ENCODE data around the gene FAM200A.

Gene FAM200A

DNA sequence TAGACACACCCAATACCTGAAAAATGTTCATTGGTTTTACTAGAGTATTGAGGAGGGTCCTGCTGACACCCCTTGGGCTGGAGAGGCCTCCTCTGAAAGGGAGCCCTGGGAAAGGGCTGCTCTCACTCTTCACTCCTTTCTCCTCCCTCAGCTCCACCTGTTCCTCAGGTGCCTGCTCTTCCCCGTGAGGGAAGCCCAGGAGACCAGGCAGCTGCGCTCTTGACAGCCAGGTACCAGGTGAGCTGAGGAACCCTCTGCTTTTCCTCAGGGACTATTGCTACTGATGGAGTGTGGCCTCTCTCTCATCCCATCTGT lies 9.8 kb upstream of the FAM200A start:
- Histone ChIP-seq H3K4me2 (ENCODE audit: insufficient read depth, low read length, poor library complexity, severe bottlenecking) (no peak overlapping the region), H3K36me3 (replicated peaks in 1 of 2; ENCODE audit: control insufficient read depth in 2 of 2, insufficient read depth in 2 of 2, low read length in 2 of 2) (peaks cover 29 to 76% of the 10 kb centered on the region in 2 donors), H3K4me1 (ENCODE audit: control insufficient read depth in 2 of 2, insufficient read depth in 1 of 2, low read depth in 1 of 2, low read length in 2 of 2) (peaks cover 6% of the 10 kb centered on the region in 2 donors), H3K9me3 (replicated peaks in 1 of 2; ENCODE audit: control insufficient read depth in 2 of 2, insufficient read depth in 1 of 2, low read depth in 1 of 2, low read length in 2 of 2) (no peaks in the 10 kb centered on the region), H2AFZ (ENCODE audit: low read length) (no peak overlapping the region), H3K23ac (ENCODE audit: low read depth, low read length, poor library complexity) (no peak overlapping the region), H2BK12ac (ENCODE audit: low read length) (no peak overlapping the region), H3K14ac (ENCODE audit: low read length) (no peak overlapping the region), H3K18ac (ENCODE audit: low read length) (no peak overlapping the region), H3K27me3 (ENCODE audit: control insufficient read depth in 3 of 3, insufficient read depth in 3 of 3, low read depth in 1 of 3, low read length in 3 of 3) (no peaks in the 10 kb centered on the region), H3K4ac (ENCODE audit: low read length) (no peak overlapping the region), H2BK5ac (ENCODE audit: low read length) (no peak overlapping the region), H3K9ac (ENCODE audit: low read depth, low read length, poor library complexity) (no peak overlapping the region), H2AK5ac (ENCODE audit: low read depth, low read length) (no peak overlapping the region), H4K91ac (ENCODE audit: low read depth, low read length, poor library complexity) (no peak overlapping the region), H2BK15ac (ENCODE audit: low read length) (no peak overlapping the region), H3K79me1 (ENCODE audit: low read depth, low read length) (peaks cover 13% of the 10 kb centered on the region), H2BK120ac (ENCODE audit: low read depth, low read length) (no peak overlapping the region), H3K27ac (replicated peaks; ENCODE audit: low read length) (no peak overlapping the region), H4K8ac (ENCODE audit: low read depth, low read length) (no peak overlapping the region), H3K4me3 (ENCODE audit: low read length in 2 of 2) (no peak overlapping the region)
- WGBS, 2 donors (ENCODE audit: extremely low coverage in 2 of 2, insufficient read length in 2 of 2, insufficient replicate concordance in 1 of 2): no CpG with 5 or more reads among the region's 2 CpGs
- DNase-seq (ENCODE audit: low spot score): no peak

- H3K27me3 ChIP-seq (ENCODE audit: control insufficient read depth in 3 of 3, insufficient read depth in 3 of 3, low read depth in 1 of 3, low read length in 3 of 3): no peaks in the 10 kb centered on the region
- H2BK5ac ChIP-seq (ENCODE audit: low read length): no peak overlapping the region
- no peak overlapping the region for H3K14ac ChIP-seq (ENCODE audit: low read length)
- no peak for DNase-seq (ENCODE audit: low spot score)
- no peak overlapping the region for H4K8ac ChIP-seq (ENCODE audit: low read depth, low read length)
- H2BK120ac ChIP-seq (ENCODE audit: low read depth, low read length): no peak overlapping the region
- H3K9ac ChIP-seq (ENCODE audit: low read depth, low read length, poor library complexity): no peak overlapping the region
- H3K18ac ChIP-seq (ENCODE audit: low read length): no peak overlapping the region
- no peaks in the 10 kb centered on the region for H3K9me3 ChIP-seq (replicated peaks in 1 of 2; ENCODE audit: control insufficient read depth in 2 of 2, insufficient read depth in 1 of 2, low read depth in 1 of 2, low read length in 2 of 2)
- peaks cover 13% of the 10 kb centered on the region for H3K79me1 ChIP-seq (ENCODE audit: low read depth, low read length)
- H2BK15ac ChIP-seq (ENCODE audit: low read length): no peak overlapping the region
- H3K4me3 ChIP-seq (ENCODE audit: low read length in 2 of 2): no peak overlapping the region
- H3K36me3 ChIP-seq (replicated peaks in 1 of 2; ENCODE audit: control insufficient read depth in 2 of 2, insufficient read depth in 2 of 2, low read length in 2 of 2): peaks cover 30 to 76% of the 10 kb centered on the region in 2 donors
- no peak overlapping the region for H3K23ac ChIP-seq (ENCODE audit: low read depth, low read length, poor library complexity)
- no CpG with 5 or more reads among the region's 7 CpGs for WGBS, 2 donors (ENCODE audit: extremely low coverage in 2 of 2, insufficient read length in 2 of 2, insufficient replicate concordance in 1 of 2)
- no peak overlapping the region for H3K27ac ChIP-seq (replicated peaks; ENCODE audit: low read length)
- H2BK12ac ChIP-seq (ENCODE audit: low read length): no peak overlapping the region
- H3K4me2 ChIP-seq (ENCODE audit: insufficient read depth, low read length, poor library complexity, severe bottlenecking): no peak overlapping the region
- H3K4me1 ChIP-seq (ENCODE audit: control insufficient read depth in 2 of 2, insufficient read depth in 1 of 2, low read depth in 1 of 2, low read length in 2 of 2): peaks cover 6% of the 10 kb centered on the region in 2 donors
- no peak overlapping the region for H2AK5ac ChIP-seq (ENCODE audit: low read depth, low read length)
- H4K91ac ChIP-seq (ENCODE audit: low read depth, low read length, poor library complexity): no peak overlapping the region
- H3K4ac ChIP-seq (ENCODE audit: low read length): no peak overlapping the region
- H2AFZ ChIP-seq (ENCODE audit: low read length): no peak overlapping the region
Measured at GRCh38 chr7:99560834-99561736, 9.2 kb upstream of the FAM200A start.

DNA sequence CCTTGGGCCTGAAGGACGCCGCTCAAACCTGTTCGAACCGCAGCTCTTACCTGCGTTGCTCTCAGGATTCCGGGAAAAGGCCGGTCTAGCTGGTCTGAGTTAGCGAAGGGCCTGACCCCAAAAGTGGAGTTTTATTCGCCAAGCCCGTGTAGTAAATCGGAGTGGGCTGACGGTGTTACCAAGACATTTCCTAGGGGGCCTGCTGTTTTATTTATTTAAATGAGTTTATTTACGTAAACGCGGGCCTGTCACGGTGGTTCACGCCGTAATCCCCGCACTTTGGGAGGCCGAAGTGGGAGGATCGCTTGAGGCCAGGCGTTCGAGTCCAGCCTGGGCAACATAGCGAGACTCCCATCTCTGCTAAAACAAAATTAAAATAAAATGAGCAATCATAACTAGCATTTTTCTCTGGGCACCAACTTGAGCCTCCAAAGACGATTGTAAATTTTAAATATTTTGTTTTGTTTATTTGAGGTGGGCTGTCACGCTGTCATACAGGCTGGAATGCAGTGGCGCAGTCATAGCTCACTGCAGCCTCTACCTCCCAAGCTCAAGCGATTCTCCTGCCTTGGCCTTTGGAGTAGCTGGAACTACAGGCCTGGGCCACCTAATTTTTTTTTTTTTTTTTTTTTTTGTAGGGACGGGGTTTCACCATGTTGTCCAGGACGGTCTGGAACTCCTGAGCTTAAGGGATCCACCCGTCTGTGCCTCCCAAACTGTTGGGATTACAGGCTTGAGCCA lies 7.4 kb upstream of the FAM200A start:
- Histone ChIP-seq H2BK5ac (ENCODE audit: low read length) (peak overlapping the region; percentile 67), H3K27me3 (ENCODE audit: control insufficient read depth in 3 of 3, insufficient read depth in 3 of 3, low read depth in 1 of 3, low read length in 3 of 3) (no peaks in the 10 kb centered on the region), H3K9me3 (replicated peaks in 1 of 2; ENCODE audit: control insufficient read depth in 2 of 2, insufficient read depth in 1 of 2, low read depth in 1 of 2, low read length in 2 of 2) (no peaks in the 10 kb centered on the region), H2AK5ac (ENCODE audit: low read depth, low read length) (peak overlapping the region; percentile 61), H2BK15ac (ENCODE audit: low read length) (no peak overlapping the region), H3K9ac (ENCODE audit: low read depth, low read length, poor library complexity) (peak overlapping the region; percentile 99), H2AFZ (ENCODE audit: low read length) (peak overlapping the region; percentile 90), H4K8ac (ENCODE audit: low read depth, low read length) (no peak overlapping the region), H3K4ac (ENCODE audit: low read length) (no peak overlapping the region), H2BK120ac (ENCODE audit: low read depth, low read length) (peak overlapping the region; percentile 82), H3K18ac (ENCODE audit: low read length) (peak overlapping the region; percentile 92), H2BK12ac (ENCODE audit: low read length) (no peak overlapping the region), H3K36me3 (replicated peaks in 1 of 2; ENCODE audit: control insufficient read depth in 2 of 2, insufficient read depth in 2 of 2, low read length in 2 of 2) (peaks cover 33 to 70% of the 10 kb centered on the region in 2 donors), H3K4me3 (ENCODE audit: low read length in 2 of 2) (peak overlapping the region; percentile 89 to 99), H3K14ac (ENCODE audit: low read length) (no peak overlapping the region), H4K91ac (ENCODE audit: low read depth, low read length, poor library complexity) (no peak overlapping the region), H3K23ac (ENCODE audit: low read depth, low read length, poor library complexity) (peak overlapping the region; percentile 90), H3K27ac (replicated peaks; ENCODE audit: low read length) (peak overlapping the region; percentile 75), H3K79me1 (ENCODE audit: low read depth, low read length) (peaks cover 13% of the 10 kb centered on the region), H3K4me2 (ENCODE audit: insufficient read depth, low read length, poor library complexity, severe bottlenecking) (peak overlapping the region; percentile 69), H3K4me1 (ENCODE audit: control insufficient read depth in 2 of 2, insufficient read depth in 1 of 2, low read depth in 1 of 2, low read length in 2 of 2) (peaks cover 6% of the 10 kb centered on the region in 2 donors)
- DNase-seq (ENCODE audit: low spot score): no peak
- no CpG with 5 or more reads among the region's 31 CpGs for WGBS, 2 donors (ENCODE audit: extremely low coverage in 2 of 2, insufficient read length in 2 of 2, insufficient replicate concordance in 1 of 2)
